Neutrophil (primary cell): ENCODE results near the gene RFX3.
A peak's percentile ranks its signal among the peaks of the same experiment; 100 is the strongest.

Experiments
- H3K27ac ChIP-seq: fragments of 200-600 bp; sonication (generic); 2 replicates; pipeline ENCODE4 v1.5.1; 2016; ENCODE audit warnings: mild to moderate bottlenecking, moderate library complexity
- H3K27me3 ChIP-seq: fragments of 200-600 bp; sonication (generic); 2 replicates; pipeline ENCODE4 v1.6.0; 2016; ENCODE audit warnings: mild to moderate bottlenecking
- H3K36me3 ChIP-seq: fragments of 200-600 bp; sonication (generic); 2 replicates; pipeline ENCODE4 v1.5.1; 2017
- H3K4me1 ChIP-seq, 2 experiments: fragments of 200-600 bp in 1 of 2; sonication (generic) in 1 of 2; 1 replicate in 1 of 2; 2 replicates in 1 of 2; pipeline versions ENCODE4 v1.5.1 to v1.6.1; 2013 to 2016; ENCODE audit warnings: low read depth in 1 of 2, low read length in 1 of 2, mild to moderate bottlenecking in 1 of 2, moderate library complexity in 1 of 2; ENCODE audit not compliant: control insufficient read depth in 1 of 2, insufficient read depth in 1 of 2
- H3K4me3 ChIP-seq, 2 experiments: fragments of 200-600 bp in 1 of 2; sonication (generic) in 1 of 2; 1 replicate in 1 of 2; 2 replicates in 1 of 2; pipeline ENCODE4 v1.5.1; 2013 to 2016; ENCODE audit warnings: low read depth in 1 of 2, low read length in 1 of 2, mild to moderate bottlenecking in 1 of 2, moderate library complexity in 1 of 2
- H3K9me3 ChIP-seq: fragments of 200-600 bp; sonication (generic); 2 replicates; pipeline ENCODE4 v1.5.1; 2016
- TF ChIP-seq, protein P1 (sequence below): fragments of 200-600 bp; sonication (generic); IDR thresholded peaks from 2 replicates; pipeline ENCODE4 v1.5.1; 2016; ENCODE audit warnings: antibody characterized with exemption

RFX3 gene

DNA sequence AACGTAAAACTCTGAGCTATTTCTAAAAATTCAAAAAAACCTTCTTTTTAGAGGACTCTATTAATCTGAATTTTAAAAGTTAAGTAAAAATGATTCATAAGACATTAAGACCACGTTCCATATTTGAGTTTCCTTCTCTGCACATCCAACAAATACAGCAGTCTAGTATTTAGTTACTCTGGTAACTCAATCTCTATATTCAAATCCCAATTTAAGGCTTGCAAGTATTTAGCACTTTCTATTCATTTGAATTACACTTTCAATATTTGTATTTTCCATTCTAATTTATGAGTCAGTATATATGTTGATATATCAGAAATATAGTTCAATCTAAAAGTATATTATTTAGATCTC, 17.7 kb downstream of the RFX3 start:
- Histone ChIP-seq H3K4me1 (peaks cover 33 to 37% of the 10 kb centered on the region in 2 experiments), H3K27me3 (no peaks in the 10 kb centered on the region), H3K9me3 (no peaks in the 10 kb centered on the region), H3K36me3 (no peaks in the 10 kb centered on the region), H3K27ac (peak overlapping the region; percentile 77), H3K4me3 (peak overlapping the region in 1 of 2 experiments; percentile 38)
- TF ChIP-seq, protein P1, sequence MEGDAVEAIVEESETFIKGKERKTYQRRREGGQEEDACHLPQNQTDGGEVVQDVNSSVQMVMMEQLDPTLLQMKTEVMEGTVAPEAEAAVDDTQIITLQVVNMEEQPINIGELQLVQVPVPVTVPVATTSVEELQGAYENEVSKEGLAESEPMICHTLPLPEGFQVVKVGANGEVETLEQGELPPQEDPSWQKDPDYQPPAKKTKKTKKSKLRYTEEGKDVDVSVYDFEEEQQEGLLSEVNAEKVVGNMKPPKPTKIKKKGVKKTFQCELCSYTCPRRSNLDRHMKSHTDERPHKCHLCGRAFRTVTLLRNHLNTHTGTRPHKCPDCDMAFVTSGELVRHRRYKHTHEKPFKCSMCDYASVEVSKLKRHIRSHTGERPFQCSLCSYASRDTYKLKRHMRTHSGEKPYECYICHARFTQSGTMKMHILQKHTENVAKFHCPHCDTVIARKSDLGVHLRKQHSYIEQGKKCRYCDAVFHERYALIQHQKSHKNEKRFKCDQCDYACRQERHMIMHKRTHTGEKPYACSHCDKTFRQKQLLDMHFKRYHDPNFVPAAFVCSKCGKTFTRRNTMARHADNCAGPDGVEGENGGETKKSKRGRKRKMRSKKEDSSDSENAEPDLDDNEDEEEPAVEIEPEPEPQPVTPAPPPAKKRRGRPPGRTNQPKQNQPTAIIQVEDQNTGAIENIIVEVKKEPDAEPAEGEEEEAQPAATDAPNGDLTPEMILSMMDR: no peak

DNA sequence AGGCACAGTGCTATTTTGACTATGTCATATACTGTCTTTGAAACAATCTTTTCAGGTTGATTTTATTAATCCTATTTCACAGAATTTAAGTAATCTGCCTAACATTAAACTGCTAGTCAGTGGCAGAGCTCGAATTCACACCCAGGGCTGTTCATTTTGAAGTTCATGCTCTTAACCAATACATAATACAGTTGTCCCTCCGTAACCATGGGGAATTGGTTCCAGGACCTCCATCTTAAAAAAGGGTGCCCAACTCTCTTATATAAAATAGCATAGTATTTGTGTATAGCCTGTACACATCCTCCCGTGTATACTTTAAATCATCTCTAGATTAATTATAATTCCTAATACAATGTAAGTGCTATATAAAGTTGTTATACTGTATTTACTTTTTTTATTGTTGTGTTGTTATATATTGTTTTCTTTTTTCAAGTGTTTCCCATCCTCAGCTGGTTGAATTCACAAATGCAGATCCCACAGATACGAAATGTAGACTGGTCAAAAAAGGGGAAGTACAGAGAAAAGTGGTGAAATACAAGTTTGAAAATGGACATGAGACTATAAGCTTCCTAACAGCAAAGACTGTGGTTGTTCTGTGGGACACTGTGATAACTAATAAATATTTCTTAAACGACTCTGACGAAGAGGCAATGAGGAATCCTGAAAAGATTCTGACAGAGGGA, 18.3 kb downstream of the RFX3 start:
- TF ChIP-seq, protein P1: no peak
- Histone ChIP-seq H3K4me1 (peaks cover 32 to 37% of the 10 kb centered on the region in 2 experiments), H3K27me3 (no peaks in the 10 kb centered on the region), H3K4me3 (peak overlapping the region in 1 of 2 experiments; percentile 38), H3K27ac (peak overlapping the region; percentile 77), H3K36me3 (no peaks in the 10 kb centered on the region), H3K9me3 (no peaks in the 10 kb centered on the region)

DNA sequence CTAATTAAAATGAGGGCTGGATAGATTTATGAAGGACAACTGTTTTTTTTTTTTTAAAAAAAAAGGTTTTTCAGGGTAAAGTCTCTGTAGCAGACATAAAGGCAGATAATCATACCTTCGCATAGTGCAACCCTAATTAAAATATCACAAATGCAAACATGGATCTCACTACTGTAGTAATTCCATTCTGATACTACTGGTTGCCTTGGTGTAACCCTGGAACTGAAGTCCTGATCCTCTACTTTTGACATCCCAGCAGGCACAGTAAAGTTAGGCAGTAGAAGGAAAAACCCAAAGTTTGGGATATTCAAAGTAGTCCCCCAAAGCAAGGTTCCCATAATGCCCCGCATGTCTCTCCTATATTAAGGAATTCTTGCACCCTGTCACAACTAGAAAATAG, 19.6 kb downstream of the RFX3 start:
- no peaks in the 10 kb centered on the region for H3K36me3 ChIP-seq
- no peak overlapping the region for H3K4me3 ChIP-seq
- H3K27me3 ChIP-seq: no peaks in the 10 kb centered on the region
- no peak overlapping the region for H3K27ac ChIP-seq
- peaks cover 22 to 26% of the 10 kb centered on the region in 2 experiments for H3K4me1 ChIP-seq
- no peaks in the 10 kb centered on the region for H3K9me3 ChIP-seq
- TF ChIP-seq, protein P1: no peak

DNA sequence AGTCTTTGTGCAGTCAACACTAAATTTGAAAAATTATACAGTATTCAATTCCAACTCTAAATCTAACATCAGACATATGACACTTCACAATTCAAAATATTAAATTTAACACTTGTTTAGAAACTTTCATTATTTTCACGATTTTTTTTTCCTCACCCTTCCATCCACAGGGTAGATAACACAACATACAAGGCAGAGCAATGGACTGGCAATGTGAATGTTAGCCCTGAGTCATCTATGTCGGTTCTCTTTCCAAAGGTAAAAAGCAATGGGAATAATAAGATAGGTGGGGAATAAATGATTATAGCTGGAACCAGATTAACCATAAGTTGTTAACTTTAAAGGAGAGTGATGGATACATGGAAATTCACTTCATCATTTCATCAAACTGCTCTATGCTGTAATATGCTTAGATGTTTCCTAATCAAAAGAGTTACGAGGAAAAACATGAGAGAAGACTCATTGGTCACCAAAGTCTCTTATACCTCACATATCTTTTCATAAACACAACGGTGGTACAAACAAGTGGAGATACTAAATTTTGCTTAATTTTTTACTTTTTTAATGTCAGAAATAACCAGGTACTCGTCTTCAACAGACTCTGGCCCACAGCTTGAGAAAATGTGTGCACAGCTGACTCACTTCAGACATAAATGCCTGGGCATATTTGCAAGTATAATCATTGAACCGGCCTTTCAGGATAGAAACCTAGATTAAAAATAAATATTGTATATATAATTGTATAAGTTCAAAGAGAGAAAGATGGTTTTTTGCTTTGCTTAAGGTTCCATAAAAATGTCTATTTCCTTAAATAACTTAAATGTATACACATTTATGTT, 23.0 kb downstream of the RFX3 start:
- H3K4me1 ChIP-seq: peaks cover 6 to 7% of the 10 kb centered on the region in 2 experiments
- H3K9me3 ChIP-seq: no peaks in the 10 kb centered on the region
- H3K27ac ChIP-seq: no peak overlapping the region
- TF ChIP-seq, protein P1: no peak
- no peaks in the 10 kb centered on the region for H3K27me3 ChIP-seq
- H3K4me3 ChIP-seq: no peak overlapping the region
- no peaks in the 10 kb centered on the region for H3K36me3 ChIP-seq

DNA sequence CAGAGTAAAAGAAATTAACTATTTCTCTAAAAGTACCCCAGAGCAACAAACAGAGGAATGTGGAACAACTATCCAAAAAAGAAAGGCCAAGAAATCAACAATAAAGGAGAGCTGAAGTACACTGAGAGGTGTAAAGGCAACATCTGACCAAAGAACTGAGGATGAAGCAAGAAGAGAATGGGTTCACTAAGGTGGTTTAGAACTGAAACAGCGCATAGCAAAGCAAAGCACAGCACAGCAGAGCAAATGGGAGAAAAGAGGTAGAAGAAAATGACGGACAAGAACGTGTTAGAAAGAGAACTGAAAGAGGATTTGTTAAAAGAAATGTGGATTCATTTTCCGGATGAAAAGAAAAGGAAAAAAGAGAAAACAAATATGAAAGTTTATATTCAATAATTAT, 25.8 kb downstream of the RFX3 start:
- Histone ChIP-seq H3K27me3 (no peaks in the 10 kb centered on the region), H3K4me1 (no peaks in the 10 kb centered on the region), H3K27ac (no peak overlapping the region), H3K9me3 (no peaks in the 10 kb centered on the region), H3K36me3 (no peaks in the 10 kb centered on the region), H3K4me3 (no peak overlapping the region)
- TF ChIP-seq, protein P1: no peak
